ENCODE measurements around the gene FHOD3.

- TF ChIP-seq TCF7L2 (IDR thresholded peaks at IDR 0.05; ENCODE audit: borderline replicate concordance, low read depth, low read length) (no peak), ZNF16 (tag by site-specific recombination; IDR thresholded peaks at IDR 0.05; ENCODE audit: low read depth) (no peak), ZBTB49 (tag by site-specific recombination; IDR thresholded peaks at IDR 0.05; ENCODE audit: low read depth) (no peak), CTCF (tag by site-specific recombination; IDR thresholded peaks at IDR 0.05) (no peak), ZNF580 (tag by site-specific recombination; IDR thresholded peaks at IDR 0.05) (no peak), ZNF280C (tag by site-specific recombination; IDR thresholded peaks at IDR 0.05) (no peak), MZF1 (tag by site-specific recombination; IDR thresholded peaks at IDR 0.05; ENCODE audit: borderline replicate concordance) (no peak), ZNF843 (tag by site-specific recombination; IDR thresholded peaks at IDR 0.05) (no peak)
These were observed 207.4 kb downstream of the FHOD3 start for GRCh38 chr18:36504928-36505327.
